GM19099 (cell line): ENCODE data around the gene SMAP1.

ENCODE experiments used
- POLR2A ChIP-seq: IDR thresholded peaks from 3 replicates; pipeline ENCODE4 v1.6.1; 2011; ENCODE audit warnings: low read depth; ENCODE audit not compliant: insufficient read length; ENCODE audit errors: extremely low read depth

Gene SMAP1

DNA sequence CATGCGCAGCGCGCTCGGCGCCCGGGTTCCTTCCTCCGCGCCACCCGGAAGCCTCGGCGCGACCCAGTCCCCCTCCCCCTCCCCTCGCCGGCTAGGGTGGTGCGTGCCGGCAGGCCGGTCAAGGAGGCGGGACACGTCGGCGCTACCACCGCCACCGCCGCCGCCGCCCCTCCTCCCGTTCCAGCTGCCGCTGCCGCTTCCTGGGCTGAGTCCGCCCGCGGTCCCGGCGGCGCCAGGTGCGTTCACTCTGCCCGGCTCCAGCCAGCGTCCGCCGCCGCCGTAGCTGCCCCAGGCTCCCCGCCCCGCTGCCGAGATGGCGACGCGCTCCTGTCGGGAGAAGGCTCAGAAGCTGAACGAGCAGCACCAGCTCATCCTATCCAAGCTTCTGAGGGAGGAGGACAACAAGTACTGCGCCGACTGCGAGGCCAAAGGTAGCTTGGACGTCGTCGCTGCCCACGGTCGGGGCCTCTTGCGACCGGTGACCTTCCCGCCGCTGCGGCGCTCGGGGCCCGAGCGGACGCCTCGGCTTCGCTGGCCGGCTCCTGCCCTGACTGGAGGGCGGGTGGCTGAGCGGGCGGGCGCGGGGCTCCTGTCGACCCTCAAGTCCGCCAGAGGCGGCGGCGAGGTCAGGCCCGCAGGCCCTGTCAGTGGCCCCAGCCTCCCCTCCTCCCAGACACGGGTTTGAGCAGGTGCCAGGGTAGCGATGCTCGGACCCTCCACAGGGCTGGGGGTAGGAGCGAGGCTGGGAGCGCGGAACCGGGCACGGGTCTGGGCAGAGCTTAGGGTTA is at the start of gene SMAP1:
TSS of gene SMAP1 (plus strand) at position 173 of the 788 bp plus-strand sequence. CDS start at position 314, 141 bp downstream.
- TF ChIP-seq POLR2A, result peak; percentile 76

DNA sequence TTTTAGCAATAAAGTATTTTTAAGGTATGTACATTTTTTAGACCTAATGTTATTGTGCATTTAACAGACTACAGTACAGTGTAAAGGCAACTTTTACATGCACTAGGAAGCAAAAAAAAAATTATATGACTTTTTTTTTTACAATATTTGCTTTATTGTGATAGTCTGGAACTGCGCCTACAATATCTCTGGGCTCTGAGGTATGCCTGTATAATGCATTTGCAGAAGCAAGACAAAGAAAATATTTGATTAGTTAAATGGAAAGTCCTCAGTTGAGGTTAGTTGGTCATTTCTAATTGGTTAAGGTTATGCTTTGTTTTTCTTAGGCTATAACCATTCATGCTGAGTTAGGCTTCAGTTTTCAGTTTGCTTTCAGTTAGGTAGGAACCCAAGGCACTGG is 46.9 kb upstream of the SMAP1 start:
- TF ChIP-seq POLR2A, result no peak

DNA sequence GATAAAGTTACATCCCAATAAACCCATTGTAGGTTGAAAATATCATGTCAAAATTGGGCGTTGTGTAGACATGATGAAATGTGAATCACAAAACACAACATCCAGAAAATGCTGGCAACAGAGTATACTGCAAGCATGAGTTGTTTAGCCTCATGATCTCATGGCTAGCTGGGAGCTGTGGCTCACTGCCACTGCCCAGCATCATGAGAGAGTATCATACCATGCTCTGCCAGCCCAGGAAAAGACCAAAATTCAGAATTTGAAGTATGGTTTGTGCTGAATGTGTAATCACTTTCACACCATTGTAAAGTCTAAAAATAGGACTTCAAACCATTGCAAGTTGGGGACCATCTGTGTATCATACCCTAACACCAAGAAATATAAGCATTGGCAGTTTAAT is 45.2 kb upstream of the SMAP1 start:
- TF ChIP-seq POLR2A, result no peak

DNA sequence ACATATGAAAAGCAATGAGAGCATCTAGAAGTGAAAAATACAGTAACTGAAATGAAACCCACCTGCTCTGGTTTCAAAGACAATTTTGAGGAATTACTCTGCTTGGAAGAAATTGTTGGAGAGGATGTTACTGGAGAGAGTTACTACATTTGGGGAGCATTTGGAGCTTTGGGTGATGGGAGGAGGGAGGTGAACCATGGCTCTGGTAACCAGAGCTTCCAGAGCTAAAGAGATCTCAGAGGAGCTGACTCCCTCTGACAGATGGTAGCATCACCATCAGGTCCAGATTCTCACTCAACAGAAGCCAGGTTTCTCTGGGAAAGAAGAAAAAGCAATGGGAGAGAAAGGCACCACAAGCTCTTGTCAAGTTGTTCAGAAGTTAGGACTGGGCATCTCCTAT is 42.2 kb upstream of the SMAP1 start:
- TF ChIP-seq POLR2A, result no peak

DNA sequence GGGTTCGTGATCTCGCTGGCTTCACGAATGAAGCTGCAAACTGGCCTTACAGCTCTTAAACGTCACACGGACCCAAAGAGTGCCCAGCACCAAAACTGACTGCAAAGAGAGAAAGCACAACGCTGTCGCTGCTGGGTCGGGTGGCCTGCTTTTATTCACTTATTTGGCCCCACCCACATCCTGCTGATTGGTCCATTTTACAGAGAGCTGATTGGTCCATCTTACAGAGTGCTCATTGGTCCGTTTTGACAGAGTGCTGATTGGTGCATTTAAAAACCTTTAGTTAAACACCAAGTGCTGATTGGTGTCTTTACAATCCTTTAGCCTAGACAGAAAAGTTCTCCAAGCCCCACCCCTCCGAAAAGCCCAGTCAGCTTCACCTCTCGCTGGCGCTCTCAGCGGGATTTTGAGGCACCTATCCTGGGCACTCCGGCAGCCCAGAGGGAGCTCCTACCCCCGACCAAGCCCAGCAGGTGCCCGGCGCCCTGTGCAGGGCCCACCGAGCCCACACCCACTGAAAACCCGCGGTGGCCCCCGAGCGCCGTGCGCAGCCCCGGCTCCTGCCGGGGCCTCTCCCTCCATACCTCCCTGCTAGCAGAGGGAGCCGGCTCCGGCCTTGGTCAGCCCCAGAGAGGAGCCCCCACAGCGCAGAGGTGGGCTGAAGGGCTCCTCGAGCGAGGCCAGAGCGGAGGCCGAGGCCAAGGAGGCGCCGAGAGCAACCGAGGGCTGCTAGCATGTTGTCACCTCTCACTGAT is 40.0 kb upstream of the SMAP1 start:
- TF ChIP-seq POLR2A, result no peak

DNA sequence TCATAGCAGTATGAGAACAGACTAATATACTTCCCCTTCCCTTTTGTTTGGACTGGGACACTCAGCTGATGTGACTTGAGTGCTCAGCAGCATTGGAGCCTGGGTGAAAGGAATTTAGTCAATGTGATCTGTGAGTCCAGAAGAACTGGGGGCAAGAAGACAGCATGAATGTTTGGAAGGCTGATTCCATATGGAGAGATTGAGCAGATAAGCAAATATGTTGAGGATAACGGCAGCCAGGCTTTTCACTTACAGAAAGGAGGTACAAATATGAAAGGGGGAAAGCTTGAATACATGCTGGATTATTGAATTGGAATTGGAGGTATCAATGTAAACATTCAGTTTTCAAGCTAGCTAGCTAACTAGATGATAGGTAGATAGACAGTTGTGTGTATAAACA is 37.8 kb upstream of the SMAP1 start:
- TF ChIP-seq POLR2A, result no peak

DNA sequence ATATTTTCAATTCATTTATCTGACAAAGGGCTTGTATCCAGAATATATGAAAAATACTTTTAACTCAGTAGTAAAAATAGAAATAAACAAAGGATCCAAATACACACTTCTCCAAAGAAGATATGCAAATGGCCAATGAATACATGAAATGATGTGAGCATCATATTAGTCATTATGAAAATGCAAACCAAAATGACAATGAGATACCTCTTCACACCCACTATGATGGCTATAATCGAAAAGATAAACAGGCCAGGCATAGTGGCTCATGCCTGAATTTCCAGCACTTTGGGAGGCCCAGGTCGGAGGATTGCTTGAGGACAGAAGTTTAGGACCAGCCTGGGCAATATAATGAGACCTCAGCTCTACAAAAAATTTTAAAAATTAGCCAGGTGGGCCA is 33.8 kb upstream of the SMAP1 start:
- TF ChIP-seq POLR2A, result no peak

DNA sequence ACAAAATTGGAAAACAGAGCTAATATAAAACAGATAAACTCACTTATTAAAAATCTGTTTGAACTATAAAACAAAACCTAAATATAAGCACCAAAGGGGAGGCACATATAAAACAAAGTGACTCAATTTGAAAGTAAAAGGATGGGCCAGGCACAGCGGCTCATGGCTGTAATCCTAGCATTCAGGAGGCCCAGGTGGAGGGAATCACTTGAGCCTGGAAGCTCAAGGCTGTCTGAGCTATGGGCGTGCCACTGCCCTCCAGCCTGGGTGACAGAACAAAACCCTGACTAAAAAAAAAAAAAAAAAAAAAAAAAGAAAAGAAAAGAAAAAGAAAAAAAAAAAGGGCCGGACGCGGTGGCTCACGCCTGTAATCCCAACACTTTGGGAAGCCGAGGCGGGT is 31.1 kb upstream of the SMAP1 start:
- TF ChIP-seq POLR2A, result no peak

DNA sequence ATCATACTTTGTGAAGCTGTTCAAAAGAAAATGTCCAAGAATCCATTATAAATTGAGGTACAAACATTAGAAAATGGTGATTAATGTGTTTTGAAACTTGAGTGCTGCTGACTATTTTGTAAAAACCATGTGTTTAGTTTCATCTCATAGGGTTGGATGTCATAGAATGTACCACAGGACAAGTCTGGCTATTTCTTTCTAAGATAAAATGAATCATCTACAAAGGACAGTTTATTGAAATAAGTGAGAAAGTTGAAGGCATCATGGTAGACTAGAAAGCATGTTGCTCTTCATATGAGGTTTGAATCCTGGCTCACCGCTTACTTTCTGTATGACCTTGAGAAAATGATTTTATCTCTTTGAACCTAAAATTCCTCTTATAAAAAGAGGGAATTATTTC is 29.2 kb upstream of the SMAP1 start:
- no peak for TF ChIP-seq POLR2A

DNA sequence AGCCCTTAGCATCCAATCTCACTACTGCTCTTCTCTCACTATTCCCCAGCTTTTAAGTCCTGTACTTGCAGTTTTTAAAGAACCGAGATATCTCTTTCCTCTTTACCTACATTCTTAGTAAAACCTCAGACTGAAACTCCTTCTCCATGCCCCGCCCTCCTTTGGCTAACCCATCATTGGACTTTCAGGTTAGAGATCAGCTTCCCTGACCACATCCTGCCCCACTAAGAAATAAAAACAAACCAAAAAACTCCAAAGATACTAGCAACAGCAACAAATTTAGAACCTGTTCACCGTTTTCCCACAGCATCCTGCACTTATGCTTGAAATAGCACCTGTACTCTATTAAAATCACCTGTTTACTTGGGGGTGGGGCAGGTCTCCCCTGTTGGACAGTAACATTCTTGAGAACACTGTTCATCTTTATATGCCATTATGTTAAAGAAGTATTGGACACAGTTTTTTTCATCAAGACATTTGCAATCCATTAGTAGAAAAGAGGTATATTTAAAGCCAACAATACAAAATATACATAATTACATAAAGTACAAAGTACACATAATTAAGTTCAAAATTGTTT is 16.3 kb upstream of the SMAP1 start:
- TF ChIP-seq POLR2A, result no peak

DNA sequence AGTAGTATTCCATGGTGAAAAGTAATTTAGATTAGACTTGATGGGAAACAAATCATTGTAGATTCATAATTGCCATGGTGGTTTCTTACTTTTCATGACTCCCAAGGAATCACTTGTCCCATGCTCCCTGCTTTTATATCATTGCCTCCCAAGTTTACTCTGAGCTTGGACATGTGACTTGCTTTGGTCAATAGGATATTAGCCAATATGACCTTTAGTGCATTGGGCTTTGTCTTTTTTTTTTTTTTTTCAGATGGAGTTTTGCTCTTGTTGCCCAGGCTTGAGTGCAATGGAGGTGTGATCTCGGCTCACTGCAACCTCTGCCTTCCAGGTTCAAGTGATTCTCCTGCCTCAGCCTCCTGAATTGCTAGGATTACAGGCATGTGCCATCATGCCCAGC is 15.5 kb upstream of the SMAP1 start:
- TF ChIP-seq POLR2A, result no peak

DNA sequence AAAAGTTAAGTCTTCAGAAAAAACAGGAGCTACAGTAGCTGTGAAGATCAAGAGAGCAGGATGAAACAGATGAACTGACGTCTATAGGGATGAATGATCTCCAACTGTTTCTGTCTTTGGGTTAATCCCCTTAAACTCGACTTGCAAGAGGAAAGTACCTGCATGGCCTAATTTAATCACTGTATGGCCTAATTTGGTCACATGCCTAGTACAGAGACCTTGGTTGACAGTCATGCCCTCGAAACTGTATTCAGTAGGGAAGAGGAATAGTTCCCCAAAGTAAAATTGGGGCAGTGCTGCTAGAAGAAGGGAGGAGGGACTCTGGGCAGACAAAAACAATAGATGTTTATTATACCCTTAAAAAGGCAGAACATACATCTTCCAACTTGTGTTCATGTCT is 10.0 kb upstream of the SMAP1 start:
- TF ChIP-seq POLR2A, result no peak

DNA sequence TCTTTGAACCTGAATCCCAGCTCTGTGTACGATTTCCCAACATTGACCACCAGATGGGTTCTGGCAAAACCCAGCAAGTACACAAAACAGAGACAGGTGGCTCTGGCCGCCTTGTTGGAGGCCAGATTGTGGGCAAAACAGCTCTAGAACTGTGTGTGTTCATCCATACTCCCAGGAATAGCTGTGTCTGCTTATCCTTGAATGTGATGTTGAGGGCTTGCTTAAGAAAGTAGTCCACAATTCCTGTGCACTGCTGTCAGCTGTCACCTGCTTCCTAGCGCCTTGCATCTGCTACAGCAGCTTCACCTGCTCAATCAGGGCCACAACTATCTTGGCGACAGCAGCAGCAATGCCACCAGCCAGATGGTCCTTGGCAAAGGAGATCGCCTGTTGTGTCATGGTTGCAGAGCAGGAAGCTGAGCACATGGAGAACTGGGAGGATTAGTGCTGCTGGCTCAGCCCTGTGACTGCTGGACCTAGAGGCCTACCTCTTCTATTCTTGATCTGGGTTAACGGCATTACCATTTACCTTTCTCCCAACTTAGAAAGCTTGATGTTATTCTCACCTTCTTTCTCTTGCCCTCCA is 3.7 kb upstream of the SMAP1 start:
- TF ChIP-seq POLR2A, result no peak

DNA sequence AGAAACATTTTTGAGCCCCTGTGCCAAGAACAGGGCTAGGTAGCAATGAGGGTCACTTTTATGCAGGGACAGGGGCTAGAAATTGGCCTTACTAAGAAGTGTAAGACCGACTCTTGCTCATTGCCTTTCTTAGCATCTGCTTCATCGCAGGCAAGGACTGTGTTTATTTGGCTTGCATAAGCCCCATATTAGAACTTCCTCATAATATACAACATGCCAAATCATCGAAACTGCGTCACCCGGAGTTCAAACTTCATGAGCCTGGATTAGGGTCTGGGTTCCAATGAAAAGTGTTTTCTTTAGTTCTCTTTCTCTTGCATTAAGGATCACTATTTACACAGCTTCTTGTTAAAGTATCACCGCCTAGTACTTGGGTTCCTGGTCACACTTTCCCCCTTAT is 977 bp upstream of the SMAP1 start:
- no peak for TF ChIP-seq POLR2A

DNA sequence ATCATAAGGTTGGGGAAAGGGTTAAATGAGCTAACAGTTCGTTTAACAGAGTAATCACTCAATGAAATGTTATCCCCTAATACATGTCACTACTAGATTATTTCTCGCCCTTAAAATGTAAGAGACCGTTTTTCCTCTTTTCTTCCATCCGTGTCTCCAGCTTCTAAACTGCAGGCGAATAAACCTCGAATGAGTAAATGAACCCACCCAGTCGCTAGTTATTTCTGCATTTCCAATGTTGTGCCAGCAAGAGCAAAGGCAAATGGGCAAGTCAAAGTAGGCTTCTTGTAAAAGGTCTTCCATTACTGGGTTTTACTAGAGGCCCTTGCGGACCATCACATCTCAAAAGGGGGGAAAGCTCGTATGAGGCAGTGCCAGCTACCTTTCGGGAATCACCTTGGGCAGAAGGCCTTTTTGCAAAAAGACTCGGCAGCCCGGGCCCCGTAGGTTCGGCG is 400 bp upstream of the SMAP1 start:
- peak; percentile 69 for TF ChIP-seq POLR2A

DNA sequence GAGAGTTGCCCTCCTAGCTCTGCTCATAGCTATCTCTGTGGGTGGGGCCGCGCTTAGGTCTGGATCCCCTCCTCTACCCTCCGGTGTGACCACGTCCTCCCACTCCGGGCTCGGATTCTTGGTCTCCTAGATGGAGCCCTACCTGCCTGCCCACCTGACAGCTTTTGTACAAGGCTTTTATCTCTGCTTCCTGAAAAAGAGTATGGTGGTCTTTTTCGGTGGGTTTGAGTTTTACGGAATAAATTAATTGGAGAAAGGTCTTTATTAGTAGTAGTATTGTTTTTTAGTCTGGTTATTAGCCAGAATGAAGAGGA is 773 bp downstream of the SMAP1 start:
- no peak for TF ChIP-seq POLR2A
